ENCODE results near the gene MAML2.

MAML2 gene

GRCh38 chr11:95961758-95962157 lies 381.2 kb downstream of the MAML2 start:
- Histone ChIP-seq H3K4me3 (no peak overlapping the region), H3K27ac (no peak overlapping the region)
- no peak for DNase-seq (ENCODE audit: low spot score)
- TF ChIP-seq, protein P1, sequence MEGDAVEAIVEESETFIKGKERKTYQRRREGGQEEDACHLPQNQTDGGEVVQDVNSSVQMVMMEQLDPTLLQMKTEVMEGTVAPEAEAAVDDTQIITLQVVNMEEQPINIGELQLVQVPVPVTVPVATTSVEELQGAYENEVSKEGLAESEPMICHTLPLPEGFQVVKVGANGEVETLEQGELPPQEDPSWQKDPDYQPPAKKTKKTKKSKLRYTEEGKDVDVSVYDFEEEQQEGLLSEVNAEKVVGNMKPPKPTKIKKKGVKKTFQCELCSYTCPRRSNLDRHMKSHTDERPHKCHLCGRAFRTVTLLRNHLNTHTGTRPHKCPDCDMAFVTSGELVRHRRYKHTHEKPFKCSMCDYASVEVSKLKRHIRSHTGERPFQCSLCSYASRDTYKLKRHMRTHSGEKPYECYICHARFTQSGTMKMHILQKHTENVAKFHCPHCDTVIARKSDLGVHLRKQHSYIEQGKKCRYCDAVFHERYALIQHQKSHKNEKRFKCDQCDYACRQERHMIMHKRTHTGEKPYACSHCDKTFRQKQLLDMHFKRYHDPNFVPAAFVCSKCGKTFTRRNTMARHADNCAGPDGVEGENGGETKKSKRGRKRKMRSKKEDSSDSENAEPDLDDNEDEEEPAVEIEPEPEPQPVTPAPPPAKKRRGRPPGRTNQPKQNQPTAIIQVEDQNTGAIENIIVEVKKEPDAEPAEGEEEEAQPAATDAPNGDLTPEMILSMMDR (IDR thresholded peaks at IDR 0.05): no peak

DNA sequence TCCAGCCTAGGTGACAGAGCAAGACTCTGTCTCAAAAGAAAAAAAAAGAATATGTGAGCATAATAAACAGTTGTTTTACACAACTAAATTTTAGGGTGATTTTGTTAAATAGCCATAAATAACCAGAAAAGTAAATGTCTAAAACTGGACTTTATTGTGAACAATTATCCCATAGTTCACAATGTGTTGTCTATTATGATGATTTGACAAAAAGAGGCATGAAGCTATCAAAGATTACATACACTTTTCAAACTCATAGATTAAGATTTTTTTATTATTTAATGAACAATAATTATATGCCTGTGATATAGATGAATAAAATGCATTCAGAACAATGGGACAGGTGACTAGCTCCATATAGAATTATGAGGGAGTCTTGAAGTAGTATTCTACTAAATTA lies 392.1 kb downstream of the MAML2 start:
- Histone ChIP-seq H3K27ac (no peak overlapping the region), H3K4me3 (no peak overlapping the region)
- DNase-seq (ENCODE audit: low spot score): no peak
- TF ChIP-seq, protein P1 (IDR thresholded peaks at IDR 0.05): no peak

GRCh38 chr11:95948637-95949036 lies 394.4 kb downstream of the MAML2 start:
- H3K4me3 ChIP-seq: no peak overlapping the region
- TF ChIP-seq, protein P1 (IDR thresholded peaks at IDR 0.05): no peak
- no peak for DNase-seq (ENCODE audit: low spot score)
- no peak overlapping the region for H3K27ac ChIP-seq

GRCh38 chr11:95944623-95945022 lies 398.4 kb downstream of the MAML2 start:
- H3K4me3 ChIP-seq: no peak overlapping the region
- TF ChIP-seq, protein P1 (IDR thresholded peaks at IDR 0.05): no peak
- H3K27ac ChIP-seq: no peak overlapping the region
- no peak for DNase-seq (ENCODE audit: low spot score)

- TF ChIP-seq, protein P1 (IDR thresholded peaks at IDR 0.05): no peak
- no peak overlapping the region for H3K4me3 ChIP-seq
- DNase-seq (ENCODE audit: low spot score): no peak
- no peak overlapping the region for H3K27ac ChIP-seq
These were observed 399.4 kb downstream of the MAML2 start for GRCh38 chr11:95943546-95943945.

DNA sequence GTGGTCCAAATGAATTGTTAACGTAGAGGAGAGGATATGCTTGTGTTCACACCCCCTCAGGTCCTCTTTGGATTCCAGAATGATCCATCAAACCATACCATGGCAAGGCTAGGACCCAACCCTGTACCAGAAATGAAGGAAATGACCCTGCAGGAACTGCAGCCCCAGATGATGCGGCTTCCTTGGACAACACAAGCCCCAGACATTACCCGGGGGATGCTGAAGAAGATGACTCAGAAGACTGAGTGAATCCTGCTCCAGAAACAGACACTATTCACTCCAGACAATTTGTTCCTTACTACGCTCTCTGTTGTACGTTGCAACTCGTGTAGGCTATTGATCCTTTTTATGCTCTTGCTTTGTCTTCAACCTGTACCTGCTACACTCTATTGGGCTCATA lies 403.9 kb downstream of the MAML2 start:
- no peak overlapping the region for H3K4me3 ChIP-seq
- H3K27ac ChIP-seq: no peak overlapping the region
- DNase-seq (ENCODE audit: low spot score): no peak
- TF ChIP-seq, protein P1 (IDR thresholded peaks at IDR 0.05): no peak

GRCh38 chr11:95937358-95937757 lies 405.6 kb downstream of the MAML2 start:
- TF ChIP-seq, protein P1 (IDR thresholded peaks at IDR 0.05): no peak
- no peak overlapping the region for H3K27ac ChIP-seq
- no peak overlapping the region for H3K4me3 ChIP-seq
- DNase-seq (ENCODE audit: low spot score): no peak

Data from coronary artery (tissue), 2 donors.